ENCODE measurements around the gene FLNB. TPM values are rescaled to one million over a fixed set of nuclear protein-coding genes. Genes with fewer than 3 reads are reported as not detected.

Gene FLNB
- polyA plus RNA-seq, 10 donors: 52.9 to 88.3 (median 63.2) TPM

- DNase-seq: no peak
Measured at GRCh38 chr3:58029842-58030584, 21.8 kb downstream of the FLNB start.

- DNase-seq: no peak
Measured at GRCh38 chr3:58032186-58032585, 24.0 kb downstream of the FLNB start.

GRCh38 chr3:58034738-58035523, 26.7 kb downstream of the FLNB start:
- DNase-seq: no peak

- DNase-seq: no peak
Measured at GRCh38 chr3:58035524-58036255, 27.5 kb downstream of the FLNB start.

GRCh38 chr3:58036293-58037032, 28.2 kb downstream of the FLNB start:
- no peak for DNase-seq

- no peak for DNase-seq
Measured at GRCh38 chr3:58037141-58037910, 29.1 kb downstream of the FLNB start.

- DNase-seq: no peak
Measured at GRCh38 chr3:58038675-58039292, 30.6 kb downstream of the FLNB start.

GRCh38 chr3:58039601-58040000, 31.4 kb downstream of the FLNB start:
- no peak for DNase-seq

GRCh38 chr3:58041182-58041825, 33.1 kb downstream of the FLNB start:
- DNase-seq: no peak

GRCh38 chr3:58041826-58042324, 33.7 kb downstream of the FLNB start:
- peak in 1 of 3 donors; percentile 81 for DNase-seq

- DNase-seq: no peak
Measured at GRCh38 chr3:58042947-58043707, 34.9 kb downstream of the FLNB start.

GRCh38 chr3:58043933-58044332, 35.7 kb downstream of the FLNB start:
- no peak for DNase-seq

GRCh38 chr3:58044691-58045483, 36.7 kb downstream of the FLNB start:
- peak in 2 of 3 donors; percentile 84 to 91 for DNase-seq

GRCh38 chr3:58047826-58048225, 39.6 kb downstream of the FLNB start:
- peak in 1 of 3 donors; percentile 88 for DNase-seq

- no peak for DNase-seq
Measured at GRCh38 chr3:58048301-58048700, 40.1 kb downstream of the FLNB start.

GRCh38 chr3:58049143-58049785, 41.0 kb downstream of the FLNB start:
- DNase-seq: peak in 2 of 3 donors; percentile 72 to 85

GRCh38 chr3:58051196-58051595, 43.0 kb downstream of the FLNB start:
- DNase-seq: peak in 1 of 3 donors; percentile 36

Measured in muscle of back (tissue), 11 donors.